ENCODE measurements around the gene PPFIA4.

DNA sequence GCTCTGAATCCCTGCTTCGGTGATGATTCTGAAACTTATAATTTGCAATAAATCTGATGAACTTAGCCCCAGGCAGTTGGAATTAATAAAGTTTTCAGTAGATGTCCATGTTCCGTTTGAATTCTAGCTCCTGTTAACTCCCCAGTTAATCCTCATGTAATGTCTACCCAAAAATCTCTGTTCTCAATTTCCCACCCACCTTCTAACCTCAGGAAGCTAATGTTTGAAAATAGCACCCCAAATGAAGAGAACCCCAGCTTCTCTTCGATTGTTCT lies 55.9 kb downstream of the PPFIA4 start:
- TF ChIP-seq POLR2A (IDR thresholded peaks at IDR 0.05) (no peak), EP300 (IDR thresholded peaks at IDR 0.05) (no peak)
- TF ChIP-seq, protein P1, sequence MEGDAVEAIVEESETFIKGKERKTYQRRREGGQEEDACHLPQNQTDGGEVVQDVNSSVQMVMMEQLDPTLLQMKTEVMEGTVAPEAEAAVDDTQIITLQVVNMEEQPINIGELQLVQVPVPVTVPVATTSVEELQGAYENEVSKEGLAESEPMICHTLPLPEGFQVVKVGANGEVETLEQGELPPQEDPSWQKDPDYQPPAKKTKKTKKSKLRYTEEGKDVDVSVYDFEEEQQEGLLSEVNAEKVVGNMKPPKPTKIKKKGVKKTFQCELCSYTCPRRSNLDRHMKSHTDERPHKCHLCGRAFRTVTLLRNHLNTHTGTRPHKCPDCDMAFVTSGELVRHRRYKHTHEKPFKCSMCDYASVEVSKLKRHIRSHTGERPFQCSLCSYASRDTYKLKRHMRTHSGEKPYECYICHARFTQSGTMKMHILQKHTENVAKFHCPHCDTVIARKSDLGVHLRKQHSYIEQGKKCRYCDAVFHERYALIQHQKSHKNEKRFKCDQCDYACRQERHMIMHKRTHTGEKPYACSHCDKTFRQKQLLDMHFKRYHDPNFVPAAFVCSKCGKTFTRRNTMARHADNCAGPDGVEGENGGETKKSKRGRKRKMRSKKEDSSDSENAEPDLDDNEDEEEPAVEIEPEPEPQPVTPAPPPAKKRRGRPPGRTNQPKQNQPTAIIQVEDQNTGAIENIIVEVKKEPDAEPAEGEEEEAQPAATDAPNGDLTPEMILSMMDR (IDR thresholded peaks at IDR 0.05): no peak
